Stimulated activated CD8-positive, alpha-beta memory T cell treated with anti-CD3 and anti-CD28 coated beads, Interleukin-15, amount 100 ng/mL, for 48 hours (primary cell): Measurements from ENCODE around the gene KIF19.
"Not testable (repeated sequence)": the region's sequence is repeated elsewhere in the genome, so short reads cannot be mapped to it uniquely, and the experiment has no call there.

Experiments
- DNase-seq, 2 donors: peaks; one replicate each; pipeline ENCODE4 v3.0.0-alpha.2; 2020; ENCODE audit warnings: low read depth in 2 of 2

Gene KIF19

GRCh38 chr17:74325743-74326379 lies at the start of gene KIF19:
TSS of gene KIF19 (plus strand) at chr17:74326226. CDS start at chr17:74326350, 124 bp downstream.
- DNase-seq, result peak; percentile 43 to 53

GRCh38 chr17:74276541-74277009 lies 49.5 kb upstream of the KIF19 start:
- DNase-seq, result no peak

DNA sequence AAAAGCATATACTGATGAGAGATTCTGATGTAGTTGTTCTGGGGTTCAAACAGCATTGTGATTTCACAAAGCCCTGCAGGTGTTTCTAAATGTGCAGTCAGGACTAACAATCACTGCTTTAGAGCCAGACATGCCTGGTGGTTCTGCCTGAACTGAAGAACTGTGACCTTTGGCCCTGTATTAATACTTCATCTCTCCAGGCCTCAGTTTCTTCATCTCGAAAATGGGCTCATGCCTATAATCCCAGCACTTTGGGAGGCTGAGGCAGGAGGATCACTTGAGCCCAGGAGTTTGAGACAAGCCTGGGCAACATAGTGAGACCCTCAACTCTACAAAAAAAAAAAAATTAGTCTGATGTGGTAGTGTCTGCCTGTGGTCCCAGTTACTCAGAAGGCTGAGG lies 48.1 kb upstream of the KIF19 start:
- DNase-seq, result no peak

DNA sequence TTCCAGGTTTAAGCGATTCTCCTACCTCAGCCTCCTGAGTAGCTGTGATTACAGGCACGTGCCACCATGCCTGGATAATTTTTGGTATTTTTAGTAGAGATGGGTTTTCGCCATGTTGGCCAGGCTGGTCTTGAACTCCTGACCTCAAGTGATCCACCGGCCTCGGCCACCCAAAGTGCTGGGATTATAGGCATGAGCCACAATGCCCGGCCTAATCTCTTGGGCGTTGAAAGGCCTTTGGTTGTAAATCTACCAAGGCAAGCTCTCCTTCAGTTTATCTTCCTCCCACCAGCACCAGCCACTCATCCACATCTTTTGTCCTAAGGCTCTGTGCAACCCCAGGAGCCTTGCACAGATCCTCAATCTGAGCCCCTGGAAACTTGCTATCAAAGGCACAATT lies 46.4 kb upstream of the KIF19 start:
- DNase-seq, result not testable (repeated sequence)

DNA sequence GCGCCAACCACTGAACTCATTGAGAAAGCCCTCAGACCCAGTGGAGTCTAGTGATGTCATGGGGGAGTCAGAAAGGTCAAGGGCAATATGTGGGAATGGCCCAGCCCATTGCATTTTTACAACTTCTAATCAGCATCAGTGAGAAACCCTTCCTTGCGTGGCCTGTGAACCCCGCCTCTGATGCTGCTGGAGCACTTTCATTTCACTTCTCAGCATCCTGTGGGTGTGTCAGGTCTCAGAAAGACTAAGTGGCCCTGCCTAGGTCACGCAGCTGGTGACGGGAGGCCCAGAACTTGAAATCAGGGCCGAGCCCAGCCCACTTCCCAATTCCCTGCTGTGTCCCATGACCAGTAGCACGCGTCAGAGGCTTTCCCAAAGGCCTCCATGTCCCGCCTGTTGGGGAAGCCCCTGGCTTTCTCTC lies 45.9 kb upstream of the KIF19 start:
- peak; percentile 50 to 59 for DNase-seq

GRCh38 chr17:74281799-74282198 lies 44.2 kb upstream of the KIF19 start:
- no peak for DNase-seq

DNA sequence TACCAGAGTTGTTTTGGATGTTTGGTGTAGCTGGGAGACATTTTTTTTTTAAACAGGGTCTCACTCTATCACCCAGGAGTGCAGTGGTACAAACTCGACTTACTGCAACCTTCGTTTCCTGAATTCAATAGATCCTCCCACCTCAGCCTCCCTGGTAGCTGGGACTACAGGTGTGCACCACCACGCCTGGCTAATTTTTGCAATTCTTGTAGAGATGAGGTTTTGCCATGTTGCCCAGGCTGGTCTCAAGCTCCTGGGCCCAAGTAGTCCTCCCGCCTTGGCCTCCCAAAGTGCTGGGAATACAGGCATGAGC lies 43.8 kb upstream of the KIF19 start:
- DNase-seq, result not testable (repeated sequence)

- peak; percentile 66 for DNase-seq
Observed at GRCh38 chr17:74282587-74283370, 43.2 kb upstream of the KIF19 start.

GRCh38 chr17:74283371-74283673 lies 42.7 kb upstream of the KIF19 start:
- no peak for DNase-seq

DNA sequence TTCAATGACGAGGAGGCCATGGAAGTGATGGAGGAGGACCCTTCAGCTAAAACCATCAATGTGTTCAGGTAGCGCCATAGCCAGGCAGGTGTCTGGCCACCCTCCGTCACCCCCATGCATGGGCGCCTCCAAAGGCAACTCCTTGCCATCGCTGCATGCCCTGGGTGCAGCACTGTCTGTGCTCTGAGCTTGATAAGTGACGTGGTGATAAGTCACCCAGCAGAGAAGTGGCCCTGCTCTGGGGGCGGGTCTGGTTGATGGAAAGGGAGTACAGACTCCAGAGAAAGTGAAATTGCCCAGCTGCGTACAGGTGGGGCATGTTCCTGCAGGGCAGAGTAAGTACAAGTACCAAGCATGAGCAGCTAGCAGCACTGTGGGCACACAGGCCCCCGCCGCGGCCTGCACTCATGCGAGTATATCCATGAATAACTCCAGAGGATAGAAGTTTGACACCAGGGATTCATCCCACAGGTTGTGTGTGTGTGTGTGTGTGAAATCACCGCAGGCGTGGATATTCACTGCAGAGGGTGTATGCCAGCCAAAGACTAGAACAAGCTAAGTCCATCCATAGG lies 38.9 kb upstream of the KIF19 start:
- DNase-seq, result no peak

- peak; percentile 16 to 59 for DNase-seq
Observed at GRCh38 chr17:74288785-74289184, 37.2 kb upstream of the KIF19 start.

- no peak for DNase-seq
Observed at GRCh38 chr17:74289688-74290087, 36.3 kb upstream of the KIF19 start.

- no peak for DNase-seq
Observed at GRCh38 chr17:74290340-74290739, 35.7 kb upstream of the KIF19 start.

GRCh38 chr17:74292495-74292894 lies 33.5 kb upstream of the KIF19 start:
- DNase-seq, result no peak

- no peak for DNase-seq
Observed at GRCh38 chr17:74295625-74296547, 30.1 kb upstream of the KIF19 start.

DNA sequence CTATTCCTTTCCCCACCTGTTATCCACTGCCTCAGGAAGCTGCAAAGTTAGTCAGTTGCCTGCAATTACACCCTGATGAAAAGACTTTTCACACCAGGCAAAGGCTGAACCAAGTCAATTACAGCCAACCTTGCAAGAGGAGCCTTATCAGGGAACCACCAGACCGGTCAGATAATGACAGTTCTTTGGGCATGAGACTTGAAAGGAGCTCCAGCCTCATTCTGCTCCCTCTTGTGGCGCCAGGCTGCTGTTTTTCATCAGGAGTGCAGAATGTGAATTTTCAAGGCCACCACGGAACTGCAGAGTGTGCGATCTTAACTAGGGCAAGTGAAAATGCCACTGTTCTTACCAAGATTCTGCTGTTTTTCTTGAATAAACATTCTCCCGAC lies 29.5 kb upstream of the KIF19 start:
- peak in 1 of 2 donors; percentile 13 for DNase-seq

DNA sequence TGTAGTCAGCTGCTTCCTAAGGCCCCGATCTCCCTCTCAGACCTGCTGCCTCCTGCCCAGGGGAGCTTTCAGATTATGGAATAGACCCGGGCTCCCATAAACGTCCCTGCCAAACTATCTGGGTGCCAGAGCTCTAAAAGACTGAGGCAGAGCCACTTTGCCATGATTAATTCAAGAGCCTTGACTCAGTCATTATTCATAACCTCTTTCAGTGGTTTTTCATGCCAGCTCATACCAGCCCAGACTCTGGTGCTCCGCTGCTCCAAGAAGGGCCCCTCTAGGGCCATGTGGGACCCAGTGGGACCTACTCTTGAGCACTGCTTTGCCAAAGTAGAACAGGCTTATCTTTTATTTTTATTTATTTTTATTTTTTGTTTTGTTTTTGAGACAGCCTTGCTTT lies 28.1 kb upstream of the KIF19 start:
- DNase-seq, result peak; percentile 43 to 58

GRCh38 chr17:74298778-74299177 lies 27.2 kb upstream of the KIF19 start:
- no peak for DNase-seq

DNA sequence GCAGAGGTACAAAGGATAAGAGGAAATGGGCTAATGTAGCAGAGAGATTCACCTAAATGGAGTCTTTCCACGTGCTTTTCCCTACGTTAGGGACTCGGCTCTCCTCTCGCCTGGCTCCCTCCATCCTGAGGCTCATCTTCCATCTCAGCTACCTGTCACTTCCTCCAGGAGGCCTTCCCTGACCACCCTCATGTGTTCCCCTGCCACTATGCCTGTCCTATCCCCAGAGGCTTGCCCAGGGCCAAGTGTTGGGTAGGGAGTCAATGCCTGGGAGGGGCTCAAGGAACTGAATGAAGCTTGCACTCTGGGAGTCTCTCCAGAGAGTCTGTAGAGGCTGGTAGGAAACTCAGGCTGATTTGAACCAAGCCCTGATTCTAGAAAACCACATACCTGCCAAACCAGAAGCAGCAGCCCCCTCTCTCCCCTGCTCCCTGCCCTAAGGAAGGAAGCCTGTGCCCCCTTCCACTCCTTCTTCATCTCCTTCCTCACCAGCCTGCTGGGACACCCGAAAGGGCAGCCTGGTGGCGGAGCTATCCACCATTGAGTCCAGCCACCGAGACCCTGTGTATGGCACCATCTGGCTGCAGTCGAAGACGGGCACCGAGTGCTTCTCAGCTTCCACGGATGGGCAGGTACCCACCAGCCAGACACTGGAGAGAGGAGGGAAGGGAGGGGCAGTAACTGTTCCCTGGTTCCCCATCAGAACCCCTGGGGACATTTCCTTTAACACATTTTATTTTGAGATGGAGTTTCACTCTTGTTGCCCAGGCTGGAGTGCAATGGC lies 26.6 kb upstream of the KIF19 start:
- no peak for DNase-seq

- DNase-seq, result no peak
Observed at GRCh38 chr17:74303305-74303704, 22.7 kb upstream of the KIF19 start.

DNA sequence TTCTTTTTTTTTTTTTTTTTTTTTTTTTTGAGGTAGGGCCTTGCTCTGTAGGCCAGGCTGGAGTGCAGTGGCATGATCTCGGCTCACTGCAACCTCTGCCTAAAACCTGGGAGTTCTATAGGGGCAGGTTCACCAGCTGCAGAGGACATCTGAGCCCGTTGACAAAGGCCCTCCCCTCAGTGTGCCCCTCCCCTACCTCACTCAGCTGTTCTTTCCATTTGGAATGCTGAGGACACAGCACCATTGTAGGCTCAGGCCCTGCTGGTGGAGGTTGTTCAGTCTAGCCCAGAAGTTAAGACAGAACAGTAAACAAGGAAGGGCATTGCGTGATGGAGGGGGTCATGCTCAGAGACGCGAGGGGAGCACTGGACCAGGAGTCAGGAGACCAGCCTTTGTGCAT lies 21.8 kb upstream of the KIF19 start:
- DNase-seq, result no peak
